ENCODE measurements around the gene PROKR2.

The PROKR2 gene

DNA sequence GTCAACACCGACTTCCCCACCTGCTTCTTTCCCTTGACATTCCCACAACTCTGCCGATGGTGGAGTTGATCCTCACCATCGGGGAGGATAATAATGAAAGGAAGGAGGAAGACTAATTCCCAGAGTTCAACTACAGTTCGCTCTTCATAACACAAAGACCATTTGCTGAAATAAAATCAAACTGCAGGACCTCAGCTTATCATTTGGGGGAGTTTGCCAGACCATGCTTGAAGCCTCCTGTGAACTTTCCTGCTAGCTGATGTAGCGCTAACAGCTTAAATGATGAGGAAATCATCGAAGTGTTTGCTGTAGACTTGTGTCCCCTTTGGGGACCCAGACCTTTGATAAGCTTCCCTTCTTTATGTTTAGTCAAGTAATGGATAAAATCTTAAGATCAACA is 26.2 kb downstream of the PROKR2 start:
- DNase-seq (ENCODE audit: low spot score), result no peak

DNA sequence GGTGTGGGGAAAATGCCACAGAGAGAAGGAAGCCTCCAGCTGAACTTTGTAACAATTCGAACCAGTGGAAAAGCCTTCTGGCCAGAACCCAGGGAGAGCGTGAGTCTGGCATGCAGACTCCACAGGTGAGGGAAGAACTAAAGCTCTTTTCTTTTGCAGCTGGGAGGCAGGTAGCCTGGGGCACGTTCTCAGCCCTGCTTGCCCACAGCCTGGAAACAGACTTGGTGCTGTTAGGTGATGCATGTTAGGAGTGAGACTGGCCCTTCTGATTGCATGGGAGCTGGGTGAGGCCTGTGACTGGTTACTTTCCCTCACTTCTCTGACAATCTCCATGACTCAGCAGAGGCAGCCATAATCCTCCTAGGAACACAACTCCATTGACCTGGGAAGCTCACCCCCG is 34.2 kb downstream of the PROKR2 start:
- DNase-seq (ENCODE audit: low spot score), result no peak

DNA sequence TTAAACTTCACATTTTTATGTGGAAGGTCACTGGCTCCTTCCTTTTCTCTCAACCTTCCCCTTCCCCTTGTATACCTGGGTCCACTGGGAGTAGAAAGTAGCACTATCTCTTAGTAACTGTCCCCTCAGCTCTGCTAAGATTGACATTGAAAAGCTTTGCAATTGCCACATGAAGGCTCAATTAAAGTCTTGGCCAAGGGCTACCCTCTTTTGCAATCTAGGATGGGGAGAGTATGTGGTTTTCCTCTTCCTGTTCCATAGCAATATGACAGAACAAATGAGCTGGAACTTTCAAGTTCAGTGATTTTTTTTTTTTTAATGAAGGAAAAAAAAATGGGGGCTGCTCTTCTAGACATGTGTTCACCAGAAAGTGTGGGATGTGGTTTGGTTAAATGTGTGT is 37.1 kb downstream of the PROKR2 start:
- DNase-seq (ENCODE audit: low spot score), result no peak

DNA sequence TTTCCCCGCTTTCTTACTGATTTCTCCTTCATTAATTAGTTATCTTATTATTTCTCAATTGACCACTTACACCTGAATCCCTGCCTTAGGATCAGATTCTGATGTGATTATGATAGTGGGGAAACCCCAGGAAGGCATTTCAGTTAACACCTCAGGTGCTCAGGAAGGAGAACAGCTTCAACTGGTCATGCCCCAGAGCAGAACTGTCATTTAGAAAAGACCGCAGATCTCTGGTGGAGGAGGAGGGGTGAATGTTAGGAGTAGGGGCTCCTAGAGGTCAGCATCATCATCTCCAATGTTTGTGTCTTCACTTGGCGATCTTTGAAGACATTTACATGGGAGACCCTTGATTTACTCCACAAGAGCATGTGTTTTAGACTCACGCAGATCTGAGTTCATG is 44.5 kb downstream of the PROKR2 start:
- no peak for DNase-seq (ENCODE audit: low spot score)

DNA sequence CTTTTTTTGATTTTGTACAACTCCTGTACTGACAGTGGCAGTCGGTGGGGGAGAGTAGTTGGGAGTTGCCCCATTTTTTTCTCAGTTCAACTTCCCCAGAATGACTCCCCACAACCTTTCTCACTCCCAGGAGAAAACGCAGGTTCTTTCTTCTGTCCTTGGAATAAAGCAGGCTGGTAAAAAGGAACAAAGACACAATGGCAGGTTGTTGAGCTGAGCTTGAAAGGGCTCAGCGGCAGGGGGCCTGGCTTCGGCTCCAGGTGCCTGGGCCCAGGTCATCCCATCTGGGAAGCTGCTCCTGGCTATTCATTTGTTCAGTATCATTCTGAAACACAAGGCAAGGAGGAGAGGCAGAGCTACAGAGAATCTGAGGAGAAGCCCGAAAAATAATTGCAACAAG is 46.2 kb downstream of the PROKR2 start:
- no peak for DNase-seq (ENCODE audit: low spot score)

DNA sequence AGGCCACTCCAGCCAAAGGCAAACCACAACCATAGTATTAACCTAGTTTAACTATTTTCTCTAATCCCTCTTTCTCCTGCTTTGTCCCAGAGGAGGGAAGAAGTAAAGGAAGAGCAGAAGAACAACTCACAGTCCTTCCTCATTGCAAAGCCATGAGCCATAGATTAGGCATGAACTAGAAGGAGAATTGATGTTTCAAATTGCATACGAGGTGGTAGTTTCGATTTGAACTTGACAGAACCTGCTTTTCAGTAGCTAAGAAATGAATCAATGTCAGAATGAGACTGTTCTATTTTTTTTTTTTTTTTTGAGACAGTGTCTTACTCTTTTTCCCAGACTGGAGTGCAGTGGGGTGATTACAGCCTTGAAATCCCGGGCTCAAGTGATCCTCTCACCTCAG is 48.3 kb downstream of the PROKR2 start:
- no peak for DNase-seq (ENCODE audit: low spot score)

DNA sequence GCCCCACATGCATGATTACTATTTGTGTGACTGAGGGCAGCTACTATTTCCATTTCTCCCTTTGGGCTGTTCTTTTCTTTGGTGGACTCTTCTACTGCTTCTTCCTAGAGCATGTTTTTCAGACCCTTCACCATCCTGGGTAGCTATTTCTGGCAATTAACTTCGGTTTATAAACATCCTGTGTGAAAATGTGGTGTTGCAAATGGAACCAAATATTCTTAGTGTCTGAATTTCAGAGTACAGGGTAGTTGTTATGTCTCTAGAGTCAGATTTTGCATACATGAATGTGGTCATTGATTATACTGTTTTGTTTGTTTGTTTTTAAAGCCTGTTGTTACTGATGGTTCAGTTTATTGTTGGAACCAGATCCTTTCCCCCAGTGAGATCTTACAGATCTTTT is 49.7 kb downstream of the PROKR2 start:
- DNase-seq (ENCODE audit: low spot score), result no peak

Small RNAs within 50 kb of the gene (small RNA-seq; reads per million reads assigned to genes)
- 0 reads per million in 2 experiments for gene RNA5-8SP7
